GM12801 (cell line): Measurements from ENCODE around the gene TELO2.

ENCODE experiments used
- TF ChIP-seq, protein P1 (sequence below): IDR thresholded peaks from one replicate; pipeline ENCODE4 v1.5.1; 2011; ENCODE audit warnings: control low read depth; ENCODE audit not compliant: insufficient read length; ENCODE audit errors: extremely low read depth

The TELO2 gene

GRCh38 chr16:1474796-1475551 is 18.2 kb upstream of the TELO2 start, which contains the start of gene CLCN7:
CLCN7 (minus strand) TSS chr16:1475028; CDS start chr16:1474974, 54 bp downstream.
- TF ChIP-seq, protein P1, sequence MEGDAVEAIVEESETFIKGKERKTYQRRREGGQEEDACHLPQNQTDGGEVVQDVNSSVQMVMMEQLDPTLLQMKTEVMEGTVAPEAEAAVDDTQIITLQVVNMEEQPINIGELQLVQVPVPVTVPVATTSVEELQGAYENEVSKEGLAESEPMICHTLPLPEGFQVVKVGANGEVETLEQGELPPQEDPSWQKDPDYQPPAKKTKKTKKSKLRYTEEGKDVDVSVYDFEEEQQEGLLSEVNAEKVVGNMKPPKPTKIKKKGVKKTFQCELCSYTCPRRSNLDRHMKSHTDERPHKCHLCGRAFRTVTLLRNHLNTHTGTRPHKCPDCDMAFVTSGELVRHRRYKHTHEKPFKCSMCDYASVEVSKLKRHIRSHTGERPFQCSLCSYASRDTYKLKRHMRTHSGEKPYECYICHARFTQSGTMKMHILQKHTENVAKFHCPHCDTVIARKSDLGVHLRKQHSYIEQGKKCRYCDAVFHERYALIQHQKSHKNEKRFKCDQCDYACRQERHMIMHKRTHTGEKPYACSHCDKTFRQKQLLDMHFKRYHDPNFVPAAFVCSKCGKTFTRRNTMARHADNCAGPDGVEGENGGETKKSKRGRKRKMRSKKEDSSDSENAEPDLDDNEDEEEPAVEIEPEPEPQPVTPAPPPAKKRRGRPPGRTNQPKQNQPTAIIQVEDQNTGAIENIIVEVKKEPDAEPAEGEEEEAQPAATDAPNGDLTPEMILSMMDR = no peak

- TF ChIP-seq, protein P1 = no peak
Observed at GRCh38 chr16:1475552-1476114, 17.5 kb upstream of the TELO2 start.

- TF ChIP-seq, protein P1 = no peak
Observed at GRCh38 chr16:1477033-1477432, 16.1 kb upstream of the TELO2 start.

- TF ChIP-seq, protein P1 = no peak
Observed at GRCh38 chr16:1481906-1482835, 11.0 kb upstream of the TELO2 start.

DNA sequence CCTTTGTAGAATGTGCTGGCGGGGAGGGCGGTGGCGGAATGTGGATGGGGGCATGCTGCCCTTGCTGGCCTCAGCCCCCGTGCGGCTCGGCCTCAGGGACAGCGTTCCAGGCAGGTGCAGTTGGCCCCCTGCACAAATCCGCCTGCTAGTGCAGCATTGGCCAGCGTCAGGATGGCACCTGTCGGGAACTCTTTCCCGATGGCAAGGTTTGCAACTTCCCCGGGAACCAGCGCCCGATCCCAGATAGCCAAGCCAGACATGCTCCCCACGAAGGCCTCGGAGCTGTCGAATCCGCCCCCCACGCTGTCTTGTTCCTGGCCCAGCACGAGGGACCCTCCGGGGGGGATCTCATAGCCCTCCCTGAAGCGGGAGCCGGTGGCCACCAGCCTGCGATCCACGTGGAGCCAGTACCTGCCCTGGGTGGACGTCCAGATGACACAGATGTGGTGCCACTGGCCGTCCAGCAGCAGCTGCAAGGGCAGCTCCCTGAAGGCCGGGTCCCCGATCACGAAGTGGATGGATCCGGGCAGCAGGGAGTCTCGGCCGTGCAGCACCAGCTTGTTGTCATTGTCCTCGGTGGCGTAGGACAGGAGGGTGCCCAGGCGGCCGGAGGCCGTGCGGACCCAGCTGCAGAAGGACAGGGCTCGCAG is 7.2 kb upstream of the TELO2 start:
- TF ChIP-seq, protein P1 = no peak

DNA sequence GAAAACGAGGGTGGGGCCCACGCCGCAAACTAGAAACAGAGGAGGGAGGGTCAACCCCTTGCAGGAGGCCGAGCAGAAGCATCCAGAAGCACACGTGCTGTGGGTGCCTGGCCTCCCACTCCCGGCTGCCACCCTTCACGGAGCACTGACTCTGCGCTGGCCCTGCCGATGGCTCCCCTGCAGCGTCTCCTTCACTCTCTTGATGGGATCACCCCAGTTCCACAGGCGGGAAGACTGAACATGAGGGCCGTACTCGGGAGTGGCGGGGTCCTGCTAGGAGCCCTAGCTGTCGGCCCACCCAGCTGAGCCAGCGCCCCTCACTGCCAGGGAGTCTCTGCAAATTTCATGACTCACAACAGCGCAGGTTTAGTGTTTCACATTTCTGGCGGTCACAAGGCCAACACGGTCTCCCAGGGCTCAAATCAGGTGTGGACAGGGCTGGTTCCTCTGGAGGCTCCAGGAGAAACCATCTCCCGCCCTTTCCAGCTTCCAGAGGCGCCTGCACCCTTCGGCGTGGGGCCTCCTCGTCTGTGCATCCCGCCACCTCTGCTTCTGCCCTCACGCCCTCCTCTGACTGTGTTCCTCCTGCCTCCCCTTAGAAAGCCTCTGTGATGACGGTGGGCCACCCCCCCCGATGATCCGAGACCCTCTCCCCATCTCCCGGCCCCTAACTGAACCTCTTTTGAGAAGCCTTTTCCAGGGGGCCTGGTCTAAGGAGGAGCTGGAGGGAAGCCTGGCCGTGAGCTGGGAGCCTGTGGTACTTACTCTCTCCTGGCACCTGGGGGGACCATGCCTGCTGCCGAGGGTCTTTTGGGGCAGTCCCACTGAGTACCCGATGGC is 6.4 kb upstream of the TELO2 start:
- TF ChIP-seq, protein P1 = no peak
